GM23248 (cell line): Measurements from ENCODE around the gene LY6G6C. TPM values are rescaled to one million over a fixed set of nuclear protein-coding genes. Genes with fewer than 3 reads are reported as not detected.

ENCODE experiments used
- DNase-seq: peaks from one replicate; pipeline ENCODE4 v3.0.0-alpha.2; 2015
- H2AFZ ChIP-seq: fragments of 200-600 bp; sonication (generic); 2 replicates; pipeline ENCODE4 v1.6.1; 2016; ENCODE audit warnings: antibody characterized with exemption
- H3F3A ChIP-seq: fragments of 200-600 bp; sonication (generic); 2 replicates; pipeline ENCODE4 v1.6.1; 2016; ENCODE audit warnings: mild to moderate bottlenecking, antibody characterized with exemption, mixed run types; ENCODE audit not compliant: insufficient read depth
- H3K27ac ChIP-seq: fragments of 200-600 bp; sonication (generic); 2 replicates; pipeline ENCODE4 v1.5.1; 2016; ENCODE audit warnings: mild to moderate bottlenecking
- H3K27me3 ChIP-seq: fragments of 200-600 bp; sonication (generic); replicated peaks from 2 replicates; pipeline ENCODE4 v1.6.1; 2016; ENCODE audit warnings: mild to moderate bottlenecking; ENCODE audit not compliant: insufficient read depth
- H3K36me3 ChIP-seq: fragments of 200-600 bp; sonication (generic); 2 replicates; pipeline ENCODE4 v1.6.1; 2016; ENCODE audit warnings: low read depth, mild to moderate bottlenecking
- H3K4me1 ChIP-seq: fragments of 200-600 bp; sonication (generic); 2 replicates; pipeline ENCODE4 v1.6.1; 2016; ENCODE audit warnings: mild to moderate bottlenecking; ENCODE audit not compliant: insufficient read depth
- H3K4me2 ChIP-seq: fragments of 200-600 bp; sonication (generic); one replicate; pipeline ENCODE4 v1.6.1; 2016; ENCODE audit warnings: mild to moderate bottlenecking; ENCODE audit not compliant: unreplicated experiment
- H3K4me3 ChIP-seq: fragments of 200-600 bp; sonication (generic); 2 replicates; pipeline ENCODE4 v1.5.1; 2016; ENCODE audit warnings: mild to moderate bottlenecking
- H3K79me2 ChIP-seq: fragments of 200-600 bp; sonication (generic); 2 replicates; pipeline ENCODE4 v1.6.1; 2016; ENCODE audit warnings: mild to moderate bottlenecking; ENCODE audit not compliant: insufficient read depth
- H3K9ac ChIP-seq: fragments of 200-600 bp; sonication (generic); 2 replicates; pipeline ENCODE4 v1.6.1; 2016; ENCODE audit warnings: mild to moderate bottlenecking
- H3K9me2 ChIP-seq: fragments of 200-600 bp; sonication (generic); 2 replicates; pipeline ENCODE4 v1.6.1; 2016; ENCODE audit warnings: mixed run types, mild to moderate bottlenecking, moderate library complexity; ENCODE audit not compliant: insufficient read depth
- H3K9me3 ChIP-seq: fragments of 200-600 bp; sonication (generic); one replicate; pipeline ENCODE4 v1.6.1; 2017; ENCODE audit warnings: low read depth
- H4K20me1 ChIP-seq: fragments of 200-600 bp; sonication (generic); 2 replicates; pipeline ENCODE4 v1.6.0; 2016; ENCODE audit not compliant: insufficient read depth
- EZH2 ChIP-seq: fragments of 200-600 bp; sonication (generic); IDR thresholded peaks from 2 replicates; pipeline ENCODE4 v1.6.1; 2018; ENCODE audit warnings: antibody characterized with exemption, mild to moderate bottlenecking; ENCODE audit not compliant: insufficient read depth, poor library complexity, severe bottlenecking
- EZH2phosphoT487 ChIP-seq: fragments of 200-600 bp; sonication (generic); IDR thresholded peaks from 2 replicates; pipeline ENCODE4 v1.6.1; 2018; ENCODE audit warnings: antibody characterized with exemption, moderate library complexity, mild to moderate bottlenecking, low read depth; ENCODE audit not compliant: insufficient read depth
- WGBS, 2 experiments: methylation state at CpG; one replicate each; pipeline ENCODE4 v1.1.6; 2015 to 2017; ENCODE audit warnings: low lambda C conversion rate in 2 of 2, low coverage in 1 of 2; ENCODE audit errors: missing lambda C conversion rate in 2 of 2; 5-methylcytosine and 5-hydroxymethylcytosine counted together
- in situ Hi-C: fragments of 300-500 bp; cut with MboI; formaldehyde crosslinking; loops from 2 replicates; pipeline ENCODE4 v1.15.0; 2020
- polyA plus RNA-seq: library from polyadenylated mRNA; unstranded; fragments of >200 nt; fragmentation: Nextera tagmentation; extraction: Ambion mirVana; gene quantifications from 2 replicates; pipeline ENCODE4 v1.2.1, GENCODE V29; 2016
- total RNA-seq: library from RNA; depleted of rRNA; stranded (reverse); fragments of >200 nt; shearing (Covaris generic); gene quantifications from 2 replicates; pipeline ENCODE4 v1.2.3, GENCODE V29; 2014

LY6G6C gene
- total and polyA plus RNA-seq, 2 experiments from 2014 or later = not detected

DNA sequence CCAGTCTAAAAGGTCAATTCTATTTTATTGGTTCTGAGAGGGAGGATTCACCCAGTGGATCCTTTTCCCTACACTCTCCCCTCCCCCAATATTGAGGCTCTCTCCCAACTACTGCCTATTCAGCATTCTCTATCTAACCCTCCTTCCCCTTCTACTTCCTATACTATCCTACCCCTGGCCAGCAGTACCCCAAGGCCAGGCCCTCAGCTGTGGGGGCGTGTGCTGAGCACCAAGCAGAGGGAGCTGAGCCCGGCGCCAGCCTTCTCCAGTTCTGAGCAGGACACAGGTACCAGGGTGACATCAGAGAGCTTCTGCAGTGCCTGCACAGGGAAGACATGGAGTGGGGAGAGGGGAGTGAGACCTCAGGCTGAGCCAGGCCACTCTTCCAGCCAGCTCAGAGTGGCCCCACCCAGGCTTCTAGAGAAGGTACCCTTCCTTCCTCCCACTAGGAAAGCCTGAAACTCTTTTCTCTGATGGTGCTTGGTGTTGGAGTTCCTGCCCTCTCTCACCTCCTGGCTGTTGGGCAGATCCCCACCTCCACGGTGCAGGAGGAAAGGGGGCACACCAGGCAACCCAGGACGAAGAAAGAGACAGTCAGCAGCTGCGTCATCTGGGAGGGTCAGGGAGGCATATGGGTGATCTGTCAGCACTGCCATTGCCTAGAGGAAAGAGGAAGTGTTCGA is 5.6 kb upstream of the LY6G6C start:
- no peak overlapping the region for H3K4me2 ChIP-seq
- H3K79me2 ChIP-seq = peaks cover 3% of the 10 kb centered on the region; the same call in 1 of the 2 replicates
- no peaks in the 10 kb centered on the region for H3K9me3 ChIP-seq
- no peak overlapping the region for H3K27ac ChIP-seq
- no peaks in the 10 kb centered on the region for H3K9me2 ChIP-seq
- TF ChIP-seq EZH2phosphoT487 (no peak), EZH2 (no peak)
- in situ Hi-C loops = no loop called here
- peaks cover 19% of the 10 kb centered on the region for H3F3A ChIP-seq
- H3K9ac ChIP-seq = no peak overlapping the region
- no peak for DNase-seq
- H4K20me1 ChIP-seq = no peaks in the 10 kb centered on the region
- H3K27me3 ChIP-seq = no peaks in the 10 kb centered on the region
- H3K4me3 ChIP-seq = no peak overlapping the region
- H3K4me1 ChIP-seq = peaks cover 6% of the 10 kb centered on the region; the same call in 1 of the 2 replicates
- no peak overlapping the region for H2AFZ ChIP-seq
- peaks cover 27% of the 10 kb centered on the region for H3K36me3 ChIP-seq
- WGBS, 2 experiments = 75 to 80% methylated on average over 7 of the region's 7 CpGs

GRCh38 chr6:31725502-31726350 is 4.2 kb upstream of the LY6G6C start:
- peaks cover 12% of the 10 kb centered on the region; the same call in 1 of the 2 replicates for H3K36me3 ChIP-seq
- H3K4me1 ChIP-seq = peaks cover 6% of the 10 kb centered on the region; the same call in 1 of the 2 replicates
- no peaks in the 10 kb centered on the region for H3K79me2 ChIP-seq
- H3K4me3 ChIP-seq = no peak overlapping the region
- no peak for TF ChIP-seq EZH2
- no peak for TF ChIP-seq EZH2phosphoT487
- no peak overlapping the region for H3K9ac ChIP-seq
- H3K9me2 ChIP-seq = no peaks in the 10 kb centered on the region
- 86 to 88% methylated on average over 12 of the region's 12 CpGs for WGBS, 2 experiments
- no peak overlapping the region for H3K27ac ChIP-seq
- H3F3A ChIP-seq = peaks cover 5% of the 10 kb centered on the region
- no peak overlapping the region for H2AFZ ChIP-seq
- no peak overlapping the region for H3K4me2 ChIP-seq
- no peaks in the 10 kb centered on the region for H3K9me3 ChIP-seq
- no peak for DNase-seq
- no peaks in the 10 kb centered on the region for H4K20me1 ChIP-seq
- H3K27me3 ChIP-seq = no peaks in the 10 kb centered on the region
- in situ Hi-C loops = no loop called here

- WGBS, 2 experiments = 86 to 88% methylated on average over 22 to 25 of the region's 25 CpGs
Measured at GRCh38 chr6:31723980-31724691, 2.6 kb upstream of the LY6G6C start.

More at GRCh38 chr6:31723980-31724691, 2.6 kb upstream of the LY6G6C start:
- TF ChIP-seq EZH2phosphoT487 = no peak
- no peak for TF ChIP-seq EZH2
- in situ Hi-C loops = no loop called here
- no peaks in the 10 kb centered on the region for H4K20me1 ChIP-seq
- H2AFZ ChIP-seq = no peak overlapping the region
- peaks cover 11% of the 10 kb centered on the region; the same call in 1 of the 2 replicates for H3K36me3 ChIP-seq
- H3K9me3 ChIP-seq = no peaks in the 10 kb centered on the region
- no peak for DNase-seq
- H3K9me2 ChIP-seq = no peaks in the 10 kb centered on the region
- no peak overlapping the region for H3K9ac ChIP-seq
- no peak overlapping the region for H3K27ac ChIP-seq
- H3F3A ChIP-seq = no peaks in the 10 kb centered on the region
- no peaks in the 10 kb centered on the region for H3K27me3 ChIP-seq
- no peaks in the 10 kb centered on the region for H3K4me1 ChIP-seq
- H3K79me2 ChIP-seq = no peaks in the 10 kb centered on the region
- H3K4me3 ChIP-seq = no peak overlapping the region
- H3K4me2 ChIP-seq = no peak overlapping the region
